Skeletal muscle tissue (tissue), 5 donors: ENCODE results near the gene ZFYVE1. TPM values are rescaled to one million over a fixed set of nuclear protein-coding genes. Genes with fewer than 3 reads are reported as not detected.
A peak's percentile ranks its signal among the peaks of the same experiment; 100 is the strongest.

Experiments used
- H3K27ac ChIP-seq: one replicate; pipeline ENCODE4 v1.7.0; 2013; ENCODE audit warnings: mild to moderate bottlenecking, low read depth, low read length, inconsistent platforms
- H3K27me3 ChIP-seq, 3 donors: one replicate each; pipeline ENCODE4 v1.7.0; 2013; ENCODE audit warnings: low read length in 3 of 3; ENCODE audit not compliant: control insufficient read depth in 3 of 3, insufficient read depth in 3 of 3
- H3K36me3 ChIP-seq, 3 donors: one replicate each; pipeline ENCODE4 v1.7.0; 2013; ENCODE audit warnings: low read length in 3 of 3; ENCODE audit not compliant: control insufficient read depth in 3 of 3, insufficient read depth in 3 of 3
- H3K4me1 ChIP-seq, 3 donors: one replicate each; pipeline ENCODE4 v1.7.0; 2013; ENCODE audit warnings: low read length in 3 of 3, mild to moderate bottlenecking in 3 of 3; ENCODE audit not compliant: control insufficient read depth in 3 of 3, insufficient read depth in 3 of 3
- H3K4me3 ChIP-seq, 3 donors: one replicate each; pipeline ENCODE4 v1.7.0; 2013; ENCODE audit warnings: low read length in 3 of 3
- H3K9ac ChIP-seq, 3 donors: one replicate each; pipeline ENCODE4 v1.7.0; 2013; ENCODE audit warnings: low read length in 3 of 3, mild to moderate bottlenecking in 3 of 3, moderate library complexity in 2 of 3, low read depth in 1 of 3
- H3K9me3 ChIP-seq, 3 donors: one replicate each; pipeline ENCODE4 v1.7.0; 2013; ENCODE audit warnings: low read length in 3 of 3; ENCODE audit not compliant: control insufficient read depth in 3 of 3
- small RNA-seq: library from RNA; depleted of rRNA; stranded (forward); fragments of <200 nt; gene quantifications from one replicate; pipeline ENCODE3, GENCODE V24; 2014
- total RNA-seq: library from RNA; depleted of rRNA; stranded (reverse); fragments of >200 nt; gene quantifications from one replicate; pipeline ENCODE4 v1.2.3, GENCODE V29; 2014
- donor health status: Osteomylitis.

Gene ZFYVE1
- total RNA-seq, 1 donor from 2014 or later = 11.5 TPM

- no peaks in the 10 kb centered on the region for H3K9me3 ChIP-seq
- H3K4me3 ChIP-seq = no peak overlapping the region
- peaks cover 0 to 3% (median 0%) of the 10 kb centered on the region in 3 donors for H3K36me3 ChIP-seq
- no peak overlapping the region for H3K27ac ChIP-seq
- H3K9ac ChIP-seq = no peak overlapping the region
- H3K27me3 ChIP-seq = no peaks in the 10 kb centered on the region
- H3K4me1 ChIP-seq = peaks cover 3 to 11% (median 9%) of the 10 kb centered on the region in 3 donors
These were observed 98.0 kb downstream of the ZFYVE1 start for GRCh38 chr14:72928872-72929271.

- Histone ChIP-seq H3K9me3 (no peaks in the 10 kb centered on the region), H3K27ac (peak within 1 kb of the TSS; percentile 7), H3K36me3 (peaks cover 0 to 3% (median 0%) of the 10 kb centered on the region in 3 donors), H3K27me3 (no peaks in the 10 kb centered on the region), H3K4me1 (peaks cover 3 to 11% (median 9%) of the 10 kb centered on the region in 3 donors), H3K9ac (peak within 1 kb of the TSS; percentile 74 to 91 (median 78)), H3K4me3 (peak within 1 kb of the TSS; percentile 90 to 98 (median 97))
These were observed 100.4 kb downstream of the ZFYVE1 start, which contains the start of gene DCAF4 for GRCh38 chr14:72926292-72927028. Gene DCAF4, plus strand, starts transcription at chr14:72926464. Its CDS starts 11,515 bp downstream, at chr14:72937979.

DNA sequence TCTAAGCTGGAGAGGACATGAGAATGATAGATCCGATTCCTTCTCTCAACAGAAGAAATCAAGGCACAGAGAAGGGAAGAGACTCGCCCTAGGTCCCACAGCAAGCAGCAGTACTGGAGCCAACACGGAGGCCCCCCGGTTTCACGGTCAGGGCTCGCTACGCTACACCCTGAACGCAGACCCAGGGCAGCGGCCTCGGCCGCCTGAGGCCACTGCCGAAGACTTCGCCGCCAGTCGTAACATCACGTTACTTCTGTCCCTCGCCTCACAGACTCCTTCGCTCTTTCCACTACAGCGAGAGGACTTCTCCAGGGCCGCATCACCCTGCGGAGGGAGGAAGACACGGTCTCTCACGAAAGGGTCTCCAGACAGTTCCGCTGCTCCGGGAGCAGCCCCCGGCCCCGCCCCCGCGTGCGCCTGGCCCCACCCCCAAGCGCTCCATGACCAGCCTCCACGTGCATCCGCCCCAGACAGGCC is 101.1 kb downstream of the ZFYVE1 start:
- peaks cover 0 to 3% (median 0%) of the 10 kb centered on the region in 3 donors for H3K36me3 ChIP-seq
- H3K27me3 ChIP-seq = no peaks in the 10 kb centered on the region
- peak overlapping the region; percentile 82 to 98 (median 90) for H3K4me3 ChIP-seq
- H3K4me1 ChIP-seq = peaks cover 3 to 11% (median 9%) of the 10 kb centered on the region in 3 donors
- H3K27ac ChIP-seq = peak overlapping the region; percentile 7
- no peaks in the 10 kb centered on the region for H3K9me3 ChIP-seq
- peak overlapping the region; percentile 56 to 85 (median 59) for H3K9ac ChIP-seq

DNA sequence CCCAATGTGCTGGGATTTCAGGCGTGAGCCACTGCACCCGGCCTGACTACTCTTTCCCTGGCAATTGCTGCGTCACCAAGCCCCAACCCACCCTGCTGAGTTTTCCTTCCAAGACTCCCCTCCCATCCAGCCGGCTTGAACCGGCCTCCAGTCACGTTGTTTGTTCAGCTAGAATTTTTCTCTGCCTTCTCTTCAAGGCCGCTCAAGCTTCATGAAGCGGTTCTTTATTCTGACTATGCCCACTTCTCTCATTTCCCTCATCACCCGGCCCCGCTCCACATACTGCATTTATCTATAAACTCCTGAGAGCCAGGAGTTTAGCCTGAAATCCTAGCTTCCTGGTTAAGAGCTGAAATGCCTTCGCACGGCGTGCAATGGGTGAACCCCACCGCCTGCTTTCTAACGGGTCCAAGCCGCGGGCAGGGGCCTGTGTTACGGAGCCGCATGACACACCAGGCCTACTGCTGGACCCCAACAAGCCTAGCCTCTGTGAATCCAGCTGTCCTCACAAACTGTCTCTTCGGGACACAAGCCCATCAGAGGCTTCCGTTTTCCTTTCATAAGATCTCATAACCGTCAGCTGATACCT is 101.6 kb downstream of the ZFYVE1 start:
- peaks cover 0 to 3% (median 0%) of the 10 kb centered on the region in 3 donors for H3K36me3 ChIP-seq
- H3K27me3 ChIP-seq = no peaks in the 10 kb centered on the region
- peak overlapping the region; percentile 82 to 98 (median 90) for H3K4me3 ChIP-seq
- H3K4me1 ChIP-seq = peaks cover 3 to 11% (median 9%) of the 10 kb centered on the region in 3 donors
- no peak overlapping the region for H3K27ac ChIP-seq
- no peaks in the 10 kb centered on the region for H3K9me3 ChIP-seq
- peak overlapping the region; percentile 56 to 85 (median 59) for H3K9ac ChIP-seq

- Histone ChIP-seq H3K27ac (no peak overlapping the region), H3K4me3 (no peak overlapping the region), H3K36me3 (no peaks in the 10 kb centered on the region), H3K27me3 (no peaks in the 10 kb centered on the region), H3K4me1 (peaks cover 3 to 11% (median 9%) of the 10 kb centered on the region in 3 donors), H3K9ac (no peak overlapping the region), H3K9me3 (no peaks in the 10 kb centered on the region)
These were observed 102.6 kb downstream of the ZFYVE1 start for GRCh38 chr14:72924337-72924736.

DNA sequence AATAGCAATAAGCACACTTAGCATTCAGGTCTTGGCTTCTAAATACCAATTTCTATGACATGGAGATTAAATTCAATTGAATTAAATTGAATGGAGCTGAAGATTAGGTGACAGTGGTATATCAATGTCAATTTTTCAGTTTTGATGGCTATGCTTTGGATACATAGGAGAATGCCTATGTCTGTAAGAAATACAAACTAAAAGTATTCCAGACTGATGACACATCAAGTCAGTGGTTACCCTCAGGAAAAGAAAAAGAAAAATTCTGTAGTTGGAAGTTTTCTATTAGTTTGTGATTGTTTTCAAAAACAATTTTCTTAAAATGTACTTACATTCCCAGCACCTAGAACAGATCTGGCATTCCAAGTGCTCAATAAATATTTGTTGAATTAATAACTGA is 105.5 kb downstream of the ZFYVE1 start:
- Histone ChIP-seq H3K36me3 (no peaks in the 10 kb centered on the region), H3K27me3 (no peaks in the 10 kb centered on the region), H3K4me3 (no peak overlapping the region), H3K9me3 (no peaks in the 10 kb centered on the region), H3K4me1 (peaks cover 3 to 6% (median 3%) of the 10 kb centered on the region in 3 donors), H3K27ac (no peak overlapping the region), H3K9ac (no peak overlapping the region)

DNA sequence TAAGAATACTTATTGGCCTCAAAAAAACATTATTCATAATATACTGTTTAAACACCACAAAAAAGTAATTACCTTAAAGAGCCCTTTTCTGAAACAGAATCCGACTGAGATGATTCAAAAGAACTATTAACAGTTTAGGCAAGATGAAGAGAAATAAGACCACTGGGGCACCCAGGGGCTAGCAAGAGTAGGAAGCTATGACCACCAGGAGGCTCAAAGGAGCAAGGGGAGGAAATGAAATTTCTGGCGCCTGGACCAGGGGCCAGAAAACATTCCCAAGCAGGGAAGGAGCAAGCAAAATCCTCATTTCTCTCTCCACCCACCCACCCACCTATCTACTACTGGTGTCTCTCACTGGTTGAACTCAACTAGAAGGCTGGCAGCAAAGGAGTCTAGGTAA is 106.9 kb downstream of the ZFYVE1 start:
- Histone ChIP-seq H3K4me3 (no peak overlapping the region), H3K27me3 (no peaks in the 10 kb centered on the region), H3K9me3 (no peaks in the 10 kb centered on the region), H3K36me3 (no peaks in the 10 kb centered on the region), H3K4me1 (no peaks in the 10 kb centered on the region), H3K27ac (no peak overlapping the region), H3K9ac (no peak overlapping the region)

Small RNA genes within 50 kb of the gene (small RNA-seq; reads per million reads assigned to genes)
- not detected for gene RN7SL586P

Other genes starting within 250 kb of the ZFYVE1 start
- 1.6 TPM for gene DPF3, start 133.0 kb downstream of the ZFYVE1 start, total RNA-seq
- gene DCAF4, start 100.6 kb downstream of the ZFYVE1 start, total RNA-seq = 11.5 TPM
- gene RBM25, start 31.4 kb upstream of the ZFYVE1 start, total RNA-seq = 19.3 TPM
- 35.0 TPM for gene PSEN1, start 109.4 kb upstream of the ZFYVE1 start, total RNA-seq
- gene PAPLN, start 210.4 kb upstream of the ZFYVE1 start, total RNA-seq = 1.6 TPM